Pancreas (tissue), 10 donors: ENCODE data around the gene TMEM63C. TPM values are rescaled to one million over a fixed set of nuclear protein-coding genes. Genes with fewer than 3 reads are reported as not detected.
"Not testable (repeated sequence)": the region's sequence is repeated elsewhere in the genome, so short reads cannot be mapped to it uniquely, and the experiment has no call there.

ENCODE experiments used
- ATAC-seq, 4 donors: fragments of 200-7000 bp; cut with Tn5 transposase; one replicate each; pipeline versions ENCODE4 v1.8.0 to v1.9.1; 2020; ENCODE audit warnings: mild to moderate bottlenecking in 4 of 4, moderate library complexity in 4 of 4
- DNase-seq, 6 donors: peaks; one replicate each; pipeline ENCODE4 v3.0.0-alpha.2; 2020
- FAIRE-seq: peaks from 2 replicates; lab custom pipeline; 2012; peaks lifted over from hg19 to GRCh38; lab: Jason Lieb, UNC
- H3K27ac ChIP-seq, 4 donors: fragments of 200-600 bp; sonication (generic); 1 replicate in 3 of 4; 2 replicates in 1 of 4; pipeline versions ENCODE4 v1.5.0 to v1.8.0; 2020
- H3K27me3 ChIP-seq, 4 donors: fragments of 200-600 bp; one replicate each; pipeline ENCODE4 v1.8.0; 2021
- H3K36me3 ChIP-seq, 3 donors: fragments of 200-600 bp; sonication (generic) in 1 of 3; one replicate each; pipeline versions ENCODE4 v1.5.0 to v1.8.0; 2020 to 2021
- H3K4me1 ChIP-seq, 3 donors: fragments of 200-600 bp; one replicate each; pipeline ENCODE4 v1.8.0; 2021
- H3K4me3 ChIP-seq, 4 donors: fragments of 200-600 bp; sonication (generic) in 2 of 4; one replicate each; pipeline versions ENCODE4 v1.5.0 to v1.8.0; 2020 to 2021
- H3K9me3 ChIP-seq, 4 donors: fragments of 200-600 bp; one replicate each; pipeline ENCODE4 v1.8.0; 2021
- CTCF ChIP-seq, 4 donors: fragments of 200-600 bp; sonication (generic) in 3 of 4; IDR thresholded peaks; one replicate each; pipeline versions ENCODE4 v1.5.0 to v1.8.0; 2021; ENCODE audit warnings: antibody characterized with exemption in 4 of 4
- WGBS, 2 donors: extraction: QIAGEN DNeasy Blood & Tissue Kit; methylation state at CpG; one replicate each; pipeline ENCODE4 v1.1.7; 2013; 5-methylcytosine and 5-hydroxymethylcytosine counted together
- intact Hi-C, 3 donors: fragments of 100-400 bp; cut with DNase I; formaldehyde crosslinking; loops; one replicate each; pipeline versions ENCODE4 v1.11.1 to v1.14.2; 2022
- polyA plus RNA-seq, 2 donors: library from polyadenylated mRNA; stranded (reverse); fragments of 200-250 nt; gene quantifications; one replicate each; pipeline ENCODE4 v1.2.3, GENCODE V29; 2013
- total RNA-seq, 6 donors: library from RNA; stranded (reverse); fragmentation: NEBNext Ultra II Directional in 4 of 6; extraction: Animal tissue kit (Norgen Biotek cat#: 25700) in 4 of 6; gene quantifications; one replicate each; pipeline versions ENCODE4 v1.2.1 to v1.2.4, GENCODE V29; 2021 to 2023
- donor health status: healthy with polysubstance abuse.
- donor health status: DM: no; HTN: no; CAD: no; lungs with moderate emphysema.
- donor health status: DM: no; HTN: no; CAD: no.
- donor health status: control.
- donor health status: control.
- donor health status: Bipolar disorder and iron deficiency.
- donor health status: DM: yes; HTN: yes; CAD: no.
- donor health status: DM: no; HTN: no; CAD: no.
- donor health status: DM: no; HTN: no; CAD: no.
- donor health status: DM: yes; HTN: yes; CAD: no.

Gene TMEM63C
- total and polyA plus RNA-seq, 8 donors = 2.8 to 10.6 (median 4.2) TPM

- WGBS, 2 donors = 49 to 60% methylated on average over 3 of the region's 3 CpGs
- DNase-seq (no peak), ATAC-seq (no peak), FAIRE-seq (no peak)
- intact Hi-C loops = no loop called here
- Histone ChIP-seq H3K36me3 (no peaks in the 10 kb centered on the region), H3K4me1 (no peaks in the 10 kb centered on the region), H3K27ac (no peak overlapping the region), H3K4me3 (no peak overlapping the region), H3K27me3 (no peaks in the 10 kb centered on the region), H3K9me3 (no peaks in the 10 kb centered on the region)
- TF ChIP-seq CTCF (IDR thresholded peaks at IDR 0.05) = no peak
Observed at GRCh38 chr14:77170045-77170444, 11.6 kb upstream of the TMEM63C start.

- no peak for TF ChIP-seq CTCF (IDR thresholded peaks at IDR 0.05)
- H3K36me3 ChIP-seq = no peaks in the 10 kb centered on the region
Observed at GRCh38 chr14:77172916-77173315, 8.7 kb upstream of the TMEM63C start.

GRCh38 chr14:77173911-77174617, 7.5 kb upstream of the TMEM63C start:
- 82 to 88% methylated on average over 9 of the region's 9 CpGs for WGBS, 2 donors
- H3K9me3 ChIP-seq, H3K36me3 ChIP-seq, DNase-seq, H3K27ac ChIP-seq, H3K4me1 ChIP-seq, ATAC-seq, H3K4me3 ChIP-seq, FAIRE-seq, H3K27me3 ChIP-seq, intact Hi-C loops: not testable (repeated sequence)

More at GRCh38 chr14:77172916-77173315, 8.7 kb upstream of the TMEM63C start:
- intact Hi-C loops = no loop called here
- H3K27me3 ChIP-seq = no peaks in the 10 kb centered on the region
- WGBS, 2 donors = 61 to 71% methylated on average over 5 of the region's 5 CpGs
- no peak overlapping the region for H3K4me3 ChIP-seq
- no peaks in the 10 kb centered on the region for H3K9me3 ChIP-seq
- FAIRE-seq (no peak), DNase-seq (no peak), ATAC-seq (no peak)
- no peaks in the 10 kb centered on the region for H3K4me1 ChIP-seq
- no peak overlapping the region for H3K27ac ChIP-seq

GRCh38 chr14:77175843-77176242, 5.8 kb upstream of the TMEM63C start:
- no peak for TF ChIP-seq CTCF (IDR thresholded peaks at IDR 0.05)
- FAIRE-seq = no peak
- no peaks in the 10 kb centered on the region for H3K4me1 ChIP-seq
- H3K27me3 ChIP-seq = no peaks in the 10 kb centered on the region
- WGBS, 2 donors = 35 to 43% methylated on average over 3 of the region's 3 CpGs
- no peaks in the 10 kb centered on the region for H3K36me3 ChIP-seq
- no peak for DNase-seq
- no peak overlapping the region for H3K27ac ChIP-seq
- ATAC-seq = no peak
- H3K4me3 ChIP-seq = no peak overlapping the region
- intact Hi-C loops = no loop called here
- H3K9me3 ChIP-seq = no peaks in the 10 kb centered on the region

GRCh38 chr14:77177702-77178101, 3.9 kb upstream of the TMEM63C start:
- Histone ChIP-seq H3K9me3 (no peaks in the 10 kb centered on the region), H3K27me3 (no peaks in the 10 kb centered on the region), H3K36me3 (no peaks in the 10 kb centered on the region), H3K4me1 (peaks cover 0 to 3% (median 0%) of the 10 kb centered on the region in 3 donors), H3K27ac (no peak overlapping the region), H3K4me3 (no peak overlapping the region)
- no peak for ATAC-seq
- DNase-seq = no peak
- intact Hi-C loops = no loop called here
- TF ChIP-seq CTCF (IDR thresholded peaks at IDR 0.05) = no peak
- 4 to 12% methylated on average over 1 of the region's 1 CpG for WGBS, 2 donors
- no peak for FAIRE-seq
